Sigmoid colon (tissue), 7 donors: ENCODE measurements around the gene TMEM208. TPM values are rescaled to one million over a fixed set of nuclear protein-coding genes. Genes with fewer than 3 reads are reported as not detected.

ENCODE experiments used
- DNase-seq: peaks from one replicate; pipeline ENCODE4 v3.0.0-alpha.2; 2019
- H3K27ac ChIP-seq, 4 donors: fragments of 200-600 bp; sonication (generic); one replicate each; pipeline ENCODE4 v1.5.1; 2016 to 2019; ENCODE audit warnings: mild to moderate bottlenecking in 1 of 4
- H3K27me3 ChIP-seq, 3 donors: fragments of 200-600 bp; sonication (generic); one replicate each; pipeline ENCODE4 v1.5.1; 2019; ENCODE audit warnings: mild to moderate bottlenecking in 1 of 3
- H3K36me3 ChIP-seq, 4 donors: fragments of 200-600 bp; sonication (generic); one replicate each; pipeline ENCODE4 v1.5.1; 2016 to 2019
- H3K4me1 ChIP-seq, 4 donors: fragments of 200-600 bp; sonication (generic); one replicate each; pipeline ENCODE4 v1.5.1; 2017 to 2019
- H3K4me3 ChIP-seq, 4 donors: fragments of 200-600 bp; sonication (generic); one replicate each; pipeline ENCODE4 v1.5.1; 2017 to 2019; ENCODE audit warnings: mild to moderate bottlenecking in 2 of 4, moderate library complexity in 1 of 4
- H3K9me3 ChIP-seq, 4 donors: fragments of 200-600 bp in 3 of 4; sonication (generic) in 3 of 4; one replicate each; pipeline versions ENCODE4 v1.5.1 to v1.6.1; 2013 to 2019
- CTCF ChIP-seq, 4 experiments: fragments of 450-650 bp in 3 of 4; fragments of 200-600 bp in 1 of 4; IDR thresholded peaks; one replicate each; pipeline ENCODE4 v1.5.1; 2016 to 2019; ENCODE audit warnings: antibody characterized with exemption in 4 of 4, mild to moderate bottlenecking in 3 of 4, moderate library complexity in 2 of 4
- EP300 ChIP-seq, 4 donors: sonication (generic); formaldehyde crosslinking; IDR thresholded peaks; one replicate each; pipeline ENCODE4 v1.6.1; 2017; ENCODE audit warnings: antibody characterized with exemption in 4 of 4
- POLR2A ChIP-seq, 2 donors: fragments of 450-650 bp; IDR thresholded peaks; one replicate each; pipeline ENCODE4 v1.6.1; 2016; ENCODE audit warnings: antibody characterized with exemption in 2 of 2, mild to moderate bottlenecking in 2 of 2, moderate library complexity in 2 of 2
- POLR2AphosphoS5 ChIP-seq, 4 donors: sonication (generic); formaldehyde crosslinking; IDR thresholded peaks; one replicate each; pipeline ENCODE4 v1.6.1; 2017; ENCODE audit warnings: antibody characterized with exemption in 4 of 4
- WGBS, 2 donors: extraction: QIAGEN DNeasy Blood & Tissue Kit; methylation state at CpG; one replicate each; pipeline ENCODE4 v1.1.7; 2013; 5-methylcytosine and 5-hydroxymethylcytosine counted together
- intact Hi-C: fragments of 100-400 bp; cut with DNase I; formaldehyde crosslinking; loops from one replicate; pipeline ENCODE4 v1.15.1; 2023
- polyA plus RNA-seq, 3 donors: library from polyadenylated mRNA; stranded (reverse); fragments of 200-250 nt; gene quantifications; one replicate each; pipeline ENCODE4 v1.2.3, GENCODE V29; 2013
- total RNA-seq, 4 donors: library from RNA; depleted of rRNA; stranded (reverse); fragments of >200 nt; gene quantifications; one replicate each; pipeline ENCODE4 v1.1.0, GENCODE V29; 2016
- donor health status: healthy with polysubstance abuse.
- donor health status: Bipolar disorder and iron deficiency.
- donor health status: healthy.

Gene TMEM208
- total and polyA plus RNA-seq, 7 donors: 15.3 to 109 (median 31.4) TPM

- Histone ChIP-seq H3K27ac (peak overlapping the region in 2 of 4 donors; percentile 80 to 82), H3K9me3 (no peaks in the 10 kb centered on the region), H3K27me3 (peaks cover 7 to 49% (median 29%) of the 10 kb centered on the region in 3 donors), H3K36me3 (no peaks in the 10 kb centered on the region), H3K4me1 (peaks cover 0 to 54% (median 41%) of the 10 kb centered on the region in 4 donors), H3K4me3 (peak overlapping the region; percentile 26 to 87 (median 72))
- intact Hi-C loops: loop anchor here (5.0 kb wide), 1 partner anchor 149 kb away; no protein-coding TSS in a partner anchor
- 6 to 7% methylated on average over 7 of the region's 7 CpGs for WGBS, 2 donors
- DNase-seq: no peak
- no peak for TF ChIP-seq POLR2A (IDR thresholded peaks at IDR 0.05)
- no peak for TF ChIP-seq POLR2AphosphoS5 (IDR thresholded peaks at IDR 0.05)
- no peak for TF ChIP-seq EP300 (IDR thresholded peaks at IDR 0.05)
- no peak for TF ChIP-seq CTCF (IDR thresholded peaks at IDR 0.05)
These were observed 21.1 kb downstream of the TMEM208 start for GRCh38 chr16:67248073-67248400.

GRCh38 chr16:67248401-67249177 is 21.7 kb downstream of the TMEM208 start, which contains the start of gene SLC9A5:
SLC9A5 (plus strand) TSS chr16:67248979; CDS start chr16:67249015, 36 bp downstream.
- no peaks in the 10 kb centered on the region for H3K36me3 ChIP-seq
- no peaks in the 10 kb centered on the region for H3K9me3 ChIP-seq
- intact Hi-C loops: loop anchor here (5.0 kb wide), 1 partner anchor 149 kb away; no protein-coding TSS in a partner anchor
- H3K4me3 ChIP-seq: peak within 1 kb of the TSS; percentile 26 to 87 (median 72)
- peaks cover 7 to 52% (median 29%) of the 10 kb centered on the region in 3 donors for H3K27me3 ChIP-seq
- no peak for TF ChIP-seq POLR2AphosphoS5 (IDR thresholded peaks at IDR 0.05)
- TF ChIP-seq POLR2A (IDR thresholded peaks at IDR 0.05): no peak
- TF ChIP-seq EP300 (IDR thresholded peaks at IDR 0.05): no peak
- TF ChIP-seq CTCF (IDR thresholded peaks at IDR 0.05): no peak
- 1% methylated on average over 75 of the region's 75 CpGs for WGBS, 2 donors
- peak within 1 kb of the TSS; percentile 80 to 89 (median 83) for H3K27ac ChIP-seq
- H3K4me1 ChIP-seq: peaks cover 0 to 52% (median 39%) of the 10 kb centered on the region in 4 donors
- DNase-seq: peak; percentile 75

GRCh38 chr16:67249178-67250044 is 22.5 kb downstream of the TMEM208 start:
- Histone ChIP-seq H3K36me3 (no peaks in the 10 kb centered on the region), H3K27ac (no peak overlapping the region), H3K4me1 (peaks cover 0 to 44% (median 37%) of the 10 kb centered on the region in 4 donors), H3K4me3 (peak overlapping the region in 3 of 4 donors; percentile 38 to 87 (median 62)), H3K27me3 (peaks cover 12 to 58% (median 33%) of the 10 kb centered on the region in 3 donors), H3K9me3 (no peaks in the 10 kb centered on the region)
- 21 to 29% methylated on average over 22 of the region's 22 CpGs for WGBS, 2 donors
- intact Hi-C loops: loop anchor here (5.0 kb wide), 1 partner anchor 148 kb away; no protein-coding TSS in a partner anchor
- TF ChIP-seq EP300 (IDR thresholded peaks at IDR 0.05): no peak
- TF ChIP-seq POLR2AphosphoS5 (IDR thresholded peaks at IDR 0.05): no peak
- no peak for TF ChIP-seq CTCF (IDR thresholded peaks at IDR 0.05)
- TF ChIP-seq POLR2A (IDR thresholded peaks at IDR 0.05): no peak
- peak; percentile 66 for DNase-seq

- Histone ChIP-seq H3K4me1 (peaks cover 0 to 38% (median 34%) of the 10 kb centered on the region in 4 donors), H3K36me3 (no peaks in the 10 kb centered on the region), H3K27ac (no peak overlapping the region), H3K27me3 (peaks cover 12 to 62% (median 38%) of the 10 kb centered on the region in 3 donors), H3K9me3 (no peaks in the 10 kb centered on the region), H3K4me3 (no peak overlapping the region)
- peak; percentile 43 for DNase-seq
- intact Hi-C loops: no loop called here
- WGBS, 2 donors: 84 to 85% methylated on average over 4 of the region's 4 CpGs
- TF ChIP-seq POLR2AphosphoS5 (IDR thresholded peaks at IDR 0.05) (no peak), CTCF (IDR thresholded peaks at IDR 0.05) (no peak), EP300 (IDR thresholded peaks at IDR 0.05) (no peak), POLR2A (IDR thresholded peaks at IDR 0.05) (no peak)
These were observed 23.1 kb downstream of the TMEM208 start for GRCh38 chr16:67250045-67250327.
